Esophagus mucosa (tissue), 1 donor: ENCODE measurements around the gene COL20A1. TPM values are rescaled to one million over a fixed set of nuclear protein-coding genes. Genes with fewer than 3 reads are reported as not detected.
"Not testable (repeated sequence)": the region's sequence is repeated elsewhere in the genome, so short reads cannot be mapped to it uniquely, and the experiment has no call there.

Experiments
- ATAC-seq: fragments of 200-7000 bp; cut with Tn5 transposase; one replicate; pipeline ENCODE4 v1.9.1; 2020
- total RNA-seq: library from RNA; stranded (reverse); gene quantifications from one replicate; pipeline ENCODE4 v1.2.4, GENCODE V29; 2023
- donor health status: DM: yes; HTN: yes; CAD: no.

COL20A1 gene
- total RNA-seq, 1 donor from 2014 or later = not detected

DNA sequence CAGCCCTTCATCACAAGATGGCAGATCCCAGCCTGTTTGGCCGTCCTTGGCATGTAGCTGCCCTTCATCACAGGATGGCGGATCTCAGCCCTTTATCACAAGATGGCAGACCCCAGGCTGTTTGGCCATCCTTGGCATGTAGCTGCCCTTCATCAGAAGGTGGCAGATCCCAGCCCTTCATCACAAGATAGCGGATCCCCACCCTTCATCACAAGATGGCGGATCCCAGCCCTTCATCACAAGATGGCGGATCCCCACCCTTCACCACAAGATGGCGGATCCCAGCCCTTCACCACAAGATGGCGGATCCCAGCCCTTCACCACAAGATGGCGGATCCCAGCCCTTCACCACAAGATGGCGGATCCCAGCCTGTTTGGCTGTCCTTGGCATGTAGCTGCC lies 42.1 kb downstream of the COL20A1 start:
- not testable (repeated sequence) for ATAC-seq

GRCh38 chr20:63335711-63336110 lies 42.7 kb downstream of the COL20A1 start:
- no peak for ATAC-seq

DNA sequence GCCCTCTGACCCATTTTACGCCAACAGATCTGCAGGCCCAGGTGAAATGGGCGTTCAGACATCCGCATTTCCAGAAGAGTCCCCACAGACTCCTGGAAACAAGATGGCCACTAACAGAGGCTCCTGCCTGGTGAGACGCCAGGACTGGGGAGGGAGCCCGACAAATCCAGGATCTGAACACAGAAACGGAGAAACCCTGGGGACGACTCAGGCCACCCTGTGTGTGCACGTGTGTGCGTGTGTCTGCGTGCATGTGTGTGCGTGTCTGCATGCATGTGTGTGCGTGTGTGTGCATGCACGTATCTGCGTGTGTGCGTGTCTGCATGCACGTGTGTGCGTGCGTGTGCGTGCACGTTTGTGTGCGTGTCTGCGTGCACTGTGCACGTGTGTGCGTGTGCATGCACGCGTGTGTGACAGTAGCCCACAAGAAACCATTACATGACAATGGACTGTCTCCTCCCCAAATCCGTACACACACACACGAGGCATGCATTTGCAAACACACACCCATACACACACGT lies 43.3 kb downstream of the COL20A1 start:
- no peak for ATAC-seq

GRCh38 chr20:63337786-63338420 lies 44.9 kb downstream of the COL20A1 start:
- ATAC-seq = no peak

DNA sequence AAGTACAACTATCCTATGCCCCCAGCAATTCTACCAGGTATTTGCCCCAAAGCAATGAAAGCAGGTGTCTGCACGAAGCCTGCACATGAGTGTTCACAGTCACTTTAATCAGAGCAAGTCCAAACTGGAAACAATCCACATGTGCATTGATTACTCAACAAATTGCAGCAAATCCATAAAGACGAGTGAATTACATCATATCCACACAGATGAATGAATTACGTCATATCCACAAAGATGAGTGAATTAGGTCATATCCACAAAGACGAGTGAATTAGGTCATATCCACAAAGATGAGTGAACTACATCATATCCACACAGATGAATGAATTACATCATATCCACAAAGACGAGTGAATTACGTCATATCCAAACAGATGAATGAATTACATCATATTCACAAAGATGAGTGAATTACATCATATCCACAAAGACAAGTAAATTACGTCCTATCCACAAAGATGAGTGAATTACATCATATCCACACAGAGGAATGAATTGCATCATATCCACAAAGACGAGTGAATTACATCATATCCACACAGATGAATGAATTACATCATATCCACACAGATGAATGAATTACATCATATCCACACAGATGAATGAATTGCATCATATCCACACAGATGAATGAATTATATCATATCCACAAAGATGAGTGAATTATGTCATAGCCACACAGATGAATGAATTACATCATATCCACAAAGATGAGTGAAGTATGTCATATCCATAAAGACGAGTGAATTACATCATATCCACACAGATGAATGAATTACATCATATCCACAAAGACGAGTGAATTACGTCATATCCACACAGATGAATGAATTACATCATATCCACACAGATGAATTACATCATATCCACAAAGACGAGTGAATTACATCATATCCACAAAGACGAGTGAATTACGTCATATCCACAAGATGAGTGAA lies 46.4 kb downstream of the COL20A1 start:
- ATAC-seq = not testable (repeated sequence)

- ATAC-seq = not testable (repeated sequence)
Measured at GRCh38 chr20:63340158-63340688, 47.2 kb downstream of the COL20A1 start.

- peak; percentile 12 for ATAC-seq
Measured at GRCh38 chr20:63342561-63343459, 49.8 kb downstream of the COL20A1 start.

GRCh38 chr20:63343460-63344445 lies 50.8 kb downstream of the COL20A1 start:
- no peak for ATAC-seq

- ATAC-seq = no peak
Measured at GRCh38 chr20:63344616-63345327, 51.8 kb downstream of the COL20A1 start.

DNA sequence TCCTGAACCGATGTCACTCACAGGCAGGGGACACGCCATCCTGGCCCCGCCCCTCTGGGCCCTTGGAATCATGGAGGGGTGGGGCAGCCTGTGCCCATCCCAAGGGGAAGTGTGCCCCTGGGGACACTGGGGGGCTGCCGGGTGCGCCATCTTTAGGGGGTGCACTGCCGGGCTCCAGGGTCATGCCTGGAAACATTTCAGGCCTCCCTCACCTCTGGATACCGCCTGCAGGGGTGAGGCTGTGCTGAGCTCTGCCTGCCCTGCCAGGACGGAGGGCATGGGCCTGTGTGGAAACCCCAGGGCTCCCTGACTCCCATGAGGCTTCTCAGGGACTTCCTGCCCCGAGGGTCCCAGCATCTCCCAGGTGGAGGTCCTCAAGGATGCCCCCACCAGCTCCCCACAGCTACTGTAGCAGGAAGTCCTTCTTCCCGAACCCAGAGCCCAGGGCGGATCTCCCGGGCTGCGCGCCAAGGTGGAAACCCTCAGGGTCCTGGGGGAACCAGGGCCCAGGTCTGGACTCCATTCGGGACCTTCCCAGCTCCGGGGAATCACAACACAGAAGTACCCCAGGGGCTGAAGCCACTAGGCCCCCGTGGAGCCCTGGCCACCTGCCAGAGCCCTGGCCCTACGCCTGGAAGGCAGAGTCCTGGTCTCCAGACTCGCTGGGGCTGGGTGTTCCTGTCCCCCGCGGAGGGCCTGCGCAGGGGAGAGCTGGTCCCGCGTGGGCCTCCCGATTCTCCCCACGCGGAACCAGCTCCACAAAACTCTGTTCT lies 52.5 kb downstream of the COL20A1 start:
- ATAC-seq = no peak

GRCh38 chr20:63346131-63347080 lies 53.4 kb downstream of the COL20A1 start:
- no peak for ATAC-seq

DNA sequence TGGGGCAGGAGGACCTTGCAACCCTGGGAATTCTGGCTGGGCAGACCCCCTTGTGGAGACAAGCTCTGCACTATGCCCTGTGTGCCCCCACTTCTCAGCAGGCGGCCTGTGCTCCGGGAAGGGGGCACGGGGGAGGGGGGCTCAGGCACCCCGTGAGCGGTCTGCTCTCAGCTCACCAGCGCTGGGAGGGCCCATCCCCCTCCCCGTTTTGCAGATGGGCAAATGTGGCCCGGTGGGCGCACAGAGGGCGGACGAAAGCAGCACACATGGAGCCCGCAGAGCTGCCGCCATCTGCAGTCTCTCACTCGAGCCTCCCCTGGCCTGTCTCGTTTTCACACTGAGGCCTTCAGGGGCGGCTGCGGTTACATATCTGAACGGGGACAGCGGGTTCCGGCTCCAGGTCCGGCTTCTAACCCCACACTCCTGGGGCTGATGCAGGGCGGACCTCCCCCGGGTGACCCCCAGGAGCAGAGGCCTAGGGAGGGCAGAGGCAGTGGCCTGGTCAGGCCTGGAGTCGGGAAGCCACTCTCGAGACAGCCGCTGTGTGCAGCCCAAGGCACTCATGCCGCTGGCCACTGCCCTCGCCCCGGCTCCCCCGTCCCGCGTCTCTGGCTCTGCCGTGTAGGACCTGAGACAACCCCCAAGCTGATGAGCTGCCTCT lies 54.2 kb downstream of the COL20A1 start:
- ATAC-seq = no peak

DNA sequence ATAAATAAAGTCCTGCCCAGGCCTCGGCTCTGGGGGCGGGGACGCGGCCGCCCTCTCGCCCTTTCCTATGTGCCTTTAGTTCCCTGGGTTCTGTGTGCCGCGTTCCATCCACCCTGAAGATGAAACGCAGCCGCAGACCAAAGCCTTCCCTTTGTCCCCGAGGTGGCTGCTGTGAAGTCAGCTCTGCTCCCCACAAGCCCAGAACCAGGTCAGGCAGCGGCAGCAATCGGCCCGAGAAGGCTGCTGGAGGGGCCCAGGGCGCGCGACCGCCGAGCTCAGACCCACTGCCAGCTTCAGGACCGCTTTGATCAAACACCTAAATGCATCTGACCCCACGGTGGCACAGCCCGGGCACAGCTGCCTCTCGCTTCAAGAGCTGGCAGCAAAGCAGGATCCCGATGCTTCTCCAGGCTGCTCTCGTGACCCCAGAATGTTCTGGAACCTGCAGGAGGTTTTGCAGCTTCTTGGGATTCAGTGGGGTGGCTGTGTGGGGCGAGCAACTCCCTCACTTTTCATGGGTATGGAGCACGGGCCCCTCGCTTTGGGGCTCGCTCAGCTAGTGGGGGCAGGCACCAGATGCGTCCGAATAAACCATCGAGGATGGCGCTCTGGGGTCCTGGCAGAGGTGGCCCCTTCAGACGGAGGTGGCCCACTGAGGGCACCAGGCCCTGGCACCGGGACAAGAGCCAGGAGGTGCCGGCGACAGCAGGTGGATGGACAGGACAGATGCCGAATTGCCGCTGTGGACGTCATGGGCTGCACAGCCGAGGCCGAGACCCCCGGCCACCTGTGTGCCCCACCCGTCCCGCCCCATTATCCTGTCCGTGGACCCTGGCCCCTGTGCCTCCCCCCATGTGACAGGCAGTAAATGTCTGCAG lies 55.2 kb downstream of the COL20A1 start:
- no peak for ATAC-seq

DNA sequence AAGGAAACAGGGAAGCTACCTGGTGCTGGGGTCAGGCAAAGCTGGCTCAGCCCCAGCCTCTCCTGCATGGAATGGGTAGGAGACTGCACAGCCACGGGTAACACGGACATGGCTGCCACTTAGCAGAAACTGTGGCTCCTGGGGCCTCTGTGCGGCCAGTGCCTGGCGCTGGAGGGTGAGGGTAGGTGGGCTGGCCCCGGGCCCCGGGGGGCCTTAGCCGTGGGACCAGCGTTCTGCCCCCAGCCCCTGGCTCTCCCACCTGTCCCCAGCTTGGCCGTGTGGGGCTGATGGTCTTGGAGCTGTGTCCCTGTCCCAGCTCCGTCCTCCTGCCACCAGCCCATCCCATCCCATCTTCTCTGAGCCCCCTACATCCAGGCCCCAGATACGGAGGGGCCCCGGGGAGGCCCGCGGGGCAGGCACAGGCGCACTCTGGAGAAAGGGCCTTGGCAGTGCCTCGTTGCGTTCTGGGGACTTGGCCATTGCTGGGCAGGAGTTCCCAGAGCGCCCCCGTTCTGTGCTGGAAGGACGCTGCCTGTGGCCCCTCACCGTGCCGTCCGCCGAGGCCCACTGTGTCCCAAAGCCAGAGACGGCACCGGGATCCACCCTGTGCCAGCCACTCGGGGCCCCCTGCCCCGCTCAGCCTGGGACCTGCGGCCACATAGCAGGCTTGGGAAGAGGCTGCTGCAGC lies 56.0 kb downstream of the COL20A1 start:
- no peak for ATAC-seq

GRCh38 chr20:63349516-63349895 lies 56.5 kb downstream of the COL20A1 start:
- ATAC-seq = no peak

- ATAC-seq = no peak
Measured at GRCh38 chr20:63350196-63350595, 57.2 kb downstream of the COL20A1 start.
